NCI-H2227 treated with DMSO at 0.1 percent for 48 hours (cell line): ENCODE measurements around the gene ASAP3.

Experiments
- DNase-seq: peaks from one replicate; lab custom pipeline; 2025; lab: John Stamatoyannopoulos, UW

ASAP3 gene

GRCh38 chr1:23449306-23449705 lies 34.7 kb downstream of the ASAP3 start:
- DNase-seq = no peak

DNA sequence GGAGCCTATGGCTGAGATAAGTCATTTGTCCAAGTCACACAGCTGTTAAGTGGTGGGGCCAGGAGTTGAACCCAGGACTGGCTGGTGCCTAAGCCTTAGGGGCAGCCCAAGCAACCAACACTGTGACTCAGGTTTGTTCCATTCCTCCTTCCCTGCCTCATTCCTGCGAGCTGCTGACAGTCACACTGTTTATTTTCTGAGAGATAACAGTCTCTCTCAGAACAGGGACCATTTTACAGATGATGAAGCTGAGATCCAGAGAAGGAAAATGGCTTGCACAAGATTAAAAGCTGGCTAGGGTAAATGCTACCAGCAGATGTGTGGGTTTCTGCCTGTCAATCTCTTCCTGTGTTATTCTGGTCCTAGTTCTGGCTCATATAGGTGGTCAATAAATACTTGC lies 35.1 kb downstream of the ASAP3 start:
- no peak for DNase-seq

GRCh38 chr1:23446661-23447310 lies 37.2 kb downstream of the ASAP3 start:
- no peak for DNase-seq

- no peak for DNase-seq
Observed at GRCh38 chr1:23444596-23445390, 39.2 kb downstream of the ASAP3 start.

DNA sequence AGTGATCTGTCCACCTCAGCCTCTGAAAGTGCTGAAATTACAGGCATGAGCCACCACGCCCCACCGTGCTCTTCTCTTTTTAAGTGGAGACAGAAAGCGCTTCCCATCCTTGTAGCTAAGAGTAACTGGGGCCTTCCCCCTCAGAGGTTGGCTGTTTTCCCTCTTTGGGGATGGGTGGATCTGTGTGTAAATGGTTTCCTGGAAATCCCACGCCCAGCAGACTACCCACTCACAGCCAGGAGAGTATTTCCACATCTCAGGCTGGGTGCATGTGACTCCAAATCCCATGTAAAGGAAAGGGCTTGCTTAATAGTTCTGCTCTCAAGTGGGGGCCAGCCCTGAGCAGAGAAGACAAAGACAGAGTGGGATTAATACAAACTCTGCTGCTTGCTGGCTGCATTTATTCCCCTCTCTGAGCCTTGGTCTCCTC lies 39.9 kb downstream of the ASAP3 start:
- no peak for DNase-seq

DNA sequence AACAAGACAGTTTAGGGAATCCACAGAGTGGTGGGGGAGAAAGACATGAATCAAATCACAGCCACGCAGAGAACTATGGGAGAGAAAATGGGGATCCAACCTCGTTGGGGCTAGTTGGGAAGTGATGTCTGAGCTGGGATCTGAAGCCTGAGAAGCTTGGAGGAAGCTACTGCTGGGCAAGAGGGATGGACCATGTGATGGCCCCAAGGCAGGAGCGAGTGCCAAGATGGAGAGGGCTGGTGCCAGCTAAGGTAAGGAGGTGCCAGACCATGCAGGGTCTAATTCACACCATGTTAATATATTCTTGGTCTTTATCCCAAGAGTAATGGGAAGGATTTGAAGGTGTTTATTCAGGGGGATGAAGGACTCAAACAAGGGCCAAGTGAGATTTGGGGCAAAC lies 41.2 kb downstream of the ASAP3 start:
- no peak for DNase-seq

DNA sequence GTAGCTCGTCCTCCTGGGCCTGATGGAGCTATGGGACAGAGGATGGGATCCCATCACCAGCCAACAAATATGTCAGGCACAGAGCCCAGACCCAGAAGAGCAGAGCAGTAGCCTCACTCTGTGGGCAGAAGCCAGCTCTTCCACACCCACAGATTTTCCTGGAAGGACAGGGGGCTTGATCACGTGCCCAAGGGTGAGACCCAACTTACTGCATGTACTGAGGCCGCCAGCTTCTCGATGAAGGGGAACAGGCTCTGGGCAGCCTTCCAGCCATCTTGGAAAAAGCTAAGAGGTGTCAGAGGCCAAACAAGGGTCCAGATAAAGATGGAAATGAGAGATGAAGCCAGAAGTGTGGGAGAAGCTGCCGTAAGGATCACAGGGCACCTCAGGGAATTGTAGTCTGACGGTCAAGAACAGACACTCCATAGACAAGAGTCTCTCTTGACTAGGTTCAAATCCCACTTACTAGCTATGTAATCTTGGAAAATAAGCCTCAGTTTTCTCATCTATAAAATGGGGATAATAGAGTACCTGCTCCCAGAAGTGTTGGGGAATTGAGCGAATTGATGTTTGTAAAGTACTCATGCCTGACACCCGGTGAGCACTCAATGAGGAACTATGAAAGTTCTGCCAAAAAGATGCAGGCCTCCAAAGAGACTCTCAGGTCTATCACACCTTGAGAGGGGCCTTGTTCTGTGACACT lies 42.4 kb downstream of the ASAP3 start:
- no peak for DNase-seq

GRCh38 chr1:23438545-23438944 lies 45.4 kb downstream of the ASAP3 start:
- no peak for DNase-seq

GRCh38 chr1:23437355-23437664 lies 46.7 kb downstream of the ASAP3 start:
- DNase-seq = no peak

DNA sequence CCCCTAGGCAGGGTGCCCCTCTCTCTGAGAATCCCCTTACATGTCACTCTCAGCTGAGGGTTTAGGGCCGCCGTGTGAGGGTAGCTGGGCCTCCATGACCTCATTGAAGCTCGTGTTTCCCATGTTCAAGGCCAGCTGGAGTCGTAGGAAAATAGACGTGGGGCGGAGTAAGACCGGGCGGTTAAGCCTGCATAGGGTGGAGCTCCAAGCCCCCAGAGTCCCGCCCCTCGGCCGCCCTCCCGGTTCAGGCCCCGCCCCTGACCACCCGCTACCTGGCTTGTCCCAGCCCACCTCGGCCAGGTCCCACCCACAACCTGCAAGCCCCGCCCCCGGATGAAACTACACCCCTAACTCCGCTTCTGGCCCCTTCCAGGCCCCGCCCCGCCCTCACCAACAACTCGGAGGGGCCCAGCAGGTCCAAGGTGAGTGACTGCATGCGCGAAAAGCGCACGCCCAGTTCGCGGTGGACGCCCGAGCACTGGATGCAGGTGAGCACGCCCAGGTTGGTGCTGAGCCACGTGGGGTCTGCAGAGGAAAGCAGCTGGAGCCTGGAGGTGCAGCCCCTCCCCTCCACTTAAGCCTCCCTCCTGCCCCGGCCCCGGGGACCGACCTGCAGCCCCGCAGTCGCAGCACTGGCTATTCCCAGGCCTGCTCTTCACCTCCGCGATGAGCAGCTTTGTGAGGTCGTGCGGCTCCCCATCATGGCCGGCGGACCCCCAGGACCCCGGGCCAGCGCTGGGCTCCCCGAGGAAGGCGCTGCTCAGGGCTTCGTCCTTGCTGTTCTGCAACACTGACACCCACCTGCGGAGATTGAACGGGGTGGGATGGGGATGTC lies 47.2 kb downstream of the ASAP3 start:
- no peak for DNase-seq

- DNase-seq = no peak
Observed at GRCh38 chr1:23434260-23434775, 49.7 kb downstream of the ASAP3 start.

- DNase-seq = no peak
Observed at GRCh38 chr1:23433122-23433521, 50.9 kb downstream of the ASAP3 start.

GRCh38 chr1:23431431-23431830 lies 52.5 kb downstream of the ASAP3 start:
- no peak for DNase-seq

DNA sequence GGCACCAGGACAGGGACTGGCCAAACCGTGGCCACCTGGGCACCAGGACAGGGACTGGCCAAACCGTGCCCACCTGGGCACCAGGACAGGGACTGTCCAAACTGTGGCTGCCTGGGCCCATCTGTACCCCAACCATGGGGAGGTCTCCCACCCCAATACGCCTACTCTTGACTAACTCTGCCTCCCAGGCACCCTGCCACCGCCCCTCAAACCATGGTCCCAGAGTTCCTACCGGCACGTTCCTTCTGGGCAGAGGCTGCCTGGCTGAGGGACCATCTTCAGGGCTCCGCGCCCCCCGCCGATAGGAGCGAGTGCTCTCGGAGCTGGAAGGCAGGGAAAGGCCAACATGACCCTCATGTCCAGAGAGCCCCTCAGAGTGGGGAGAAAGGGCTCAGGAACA lies 53.2 kb downstream of the ASAP3 start:
- no peak for DNase-seq

GRCh38 chr1:23428136-23428905 lies 55.7 kb downstream of the ASAP3 start:
- no peak for DNase-seq

- no peak for DNase-seq
Observed at GRCh38 chr1:23427550-23427949, 56.4 kb downstream of the ASAP3 start.

DNA sequence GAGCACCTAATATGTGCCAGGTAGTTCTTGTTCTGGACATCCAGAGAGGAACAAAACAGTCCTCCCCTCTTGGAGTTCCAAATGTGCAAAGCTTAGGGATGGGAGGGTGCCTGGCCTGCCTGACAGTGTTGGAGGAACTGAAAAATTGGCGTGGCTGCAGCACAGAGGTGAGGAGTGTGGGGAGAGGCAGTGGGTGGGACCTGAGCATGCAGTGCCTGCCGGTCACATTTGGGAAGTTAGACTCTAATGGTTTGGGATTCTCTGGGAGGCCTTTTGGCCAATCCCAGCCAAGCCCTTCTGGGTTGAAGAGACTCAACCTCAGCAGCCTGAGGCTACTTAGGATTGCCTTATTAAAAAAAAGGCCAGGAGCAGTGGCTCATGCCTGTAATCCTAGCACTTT lies 57.2 kb downstream of the ASAP3 start:
- DNase-seq = no peak

GRCh38 chr1:23425193-23425494 lies 58.8 kb downstream of the ASAP3 start:
- no peak for DNase-seq

DNA sequence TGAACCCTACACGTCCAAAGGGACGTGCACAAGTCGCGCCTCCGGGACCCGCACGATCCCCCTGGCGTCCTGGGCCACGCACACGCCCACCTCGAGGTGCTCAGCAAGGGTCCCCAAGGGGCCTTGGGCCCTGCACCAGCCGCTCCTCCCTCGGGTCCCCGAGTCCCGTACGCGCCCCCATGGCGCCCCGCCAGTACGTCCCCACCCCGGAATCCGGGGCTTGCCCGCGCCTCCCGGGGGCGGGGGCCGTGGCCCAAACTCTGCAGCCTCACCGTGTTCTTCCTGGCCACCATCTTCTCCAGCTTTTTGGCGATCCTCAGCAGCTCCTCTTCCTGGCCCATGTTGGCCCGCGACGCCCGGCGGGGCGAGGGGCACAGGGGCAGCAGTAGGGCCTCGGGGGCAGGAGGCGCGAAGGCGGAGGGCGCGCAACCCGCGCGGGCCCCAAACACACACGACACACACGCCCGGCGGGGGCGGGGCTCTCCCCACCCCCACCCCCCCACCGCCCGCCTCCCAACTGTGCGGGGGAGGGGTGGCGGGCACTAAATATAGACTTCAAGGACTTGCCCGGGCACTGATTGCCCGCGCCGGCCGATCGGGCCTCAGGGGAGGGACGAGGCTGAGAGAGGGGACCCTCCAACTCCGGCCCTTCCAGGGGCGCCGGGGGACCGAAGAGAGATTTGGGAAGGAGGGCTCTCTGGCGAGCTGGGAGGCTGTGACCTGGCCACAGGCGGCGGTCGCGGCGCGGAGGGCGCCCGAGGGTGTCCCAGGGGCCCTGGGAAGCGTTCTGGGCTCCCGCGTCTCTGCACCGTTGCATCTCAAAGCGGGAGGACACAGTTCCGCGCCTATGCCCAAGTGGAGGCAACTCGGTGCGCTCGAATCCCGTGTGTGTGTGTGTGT lies 59.4 kb downstream of the ASAP3 start, which contains the start of gene TCEA3:
Gene TCEA3 (minus strand): TSS at position 456 of the 900 bp plus-strand sequence. CDS start 115 bp downstream, at position 341.
- peak; percentile 58 for DNase-seq
